Measurements from ENCODE around the gene PDE2A. TPM values are rescaled to one million over a fixed set of nuclear protein-coding genes. Genes with fewer than 3 reads are reported as not detected.

The PDE2A gene
- total RNA-seq, 2 donors from 2014 or later = 3.7 to 13.3 TPM

GRCh38 chr11:72583177-72583553, 91.1 kb downstream of the PDE2A start:
- peak; percentile 34 for DNase-seq
- H3K9ac ChIP-seq (ENCODE audit: extremely low read depth, low read length, poor library complexity, severe bottlenecking) = no peak overlapping the region
- peaks cover 65% of the 10 kb centered on the region for H3K27me3 ChIP-seq (ENCODE audit: control insufficient read depth, insufficient read depth, low read length, poor library complexity, severe bottlenecking)
- WGBS, 2 experiments (ENCODE audit: insufficient coverage in 1 of 2, insufficient read length in 1 of 2) = 63 to 67% methylated on average over 1 to 2 of the region's 2 CpGs
- no peaks in the 10 kb centered on the region for H3K9me3 Mint-ChIP-seq
- H3K4me3 Mint-ChIP-seq = no peak overlapping the region
- no peaks in the 10 kb centered on the region for H3K36me3 Mint-ChIP-seq (ENCODE audit: low read depth)
- no peaks in the 10 kb centered on the region for H3K4me1 ChIP-seq (ENCODE audit: control insufficient read depth, insufficient read depth, low read length)
- H3K27me3 Mint-ChIP-seq (ENCODE audit: insufficient read depth) = peaks cover 55% of the 10 kb centered on the region
- H3K9me3 ChIP-seq (ENCODE audit: control insufficient read depth, low read length) = no peaks in the 10 kb centered on the region
- no peaks in the 10 kb centered on the region for H3K36me3 ChIP-seq (ENCODE audit: control insufficient read depth, insufficient read depth, low read length)
- H3K27ac ChIP-seq (ENCODE audit: low read depth, low read length) = no peak overlapping the region
- H3K27ac Mint-ChIP-seq = no peak overlapping the region
- no peak for TF ChIP-seq CTCF (conservative IDR thresholded peaks at IDR 0.05)
- H3K4me3 ChIP-seq (ENCODE audit: low read length) = no peak overlapping the region
- peaks cover 1% of the 10 kb centered on the region for H3K4me1 Mint-ChIP-seq

- Mint-ChIP-seq H3K27me3 (ENCODE audit: insufficient read depth) (peaks cover 48% of the 10 kb centered on the region), H3K4me3 (no peak overlapping the region), H3K27ac (no peak overlapping the region), H3K36me3 (ENCODE audit: low read depth) (no peaks in the 10 kb centered on the region), H3K9me3 (no peaks in the 10 kb centered on the region), H3K4me1 (peaks cover 1% of the 10 kb centered on the region)
- Histone ChIP-seq H3K36me3 (ENCODE audit: control insufficient read depth, insufficient read depth, low read length) (no peaks in the 10 kb centered on the region), H3K4me3 (ENCODE audit: low read length) (no peak overlapping the region), H3K9me3 (ENCODE audit: control insufficient read depth, low read length) (no peaks in the 10 kb centered on the region), H3K27me3 (ENCODE audit: control insufficient read depth, insufficient read depth, low read length, poor library complexity, severe bottlenecking) (peaks cover 58% of the 10 kb centered on the region), H3K4me1 (ENCODE audit: control insufficient read depth, insufficient read depth, low read length) (no peaks in the 10 kb centered on the region), H3K27ac (ENCODE audit: low read depth, low read length) (no peak overlapping the region), H3K9ac (ENCODE audit: extremely low read depth, low read length, poor library complexity, severe bottlenecking) (no peak overlapping the region)
- WGBS, 2 experiments (ENCODE audit: insufficient coverage in 1 of 2, insufficient read length in 1 of 2) = 88 to 91% methylated on average over 5 to 14 of the region's 14 CpGs
- DNase-seq = peak; percentile 24
- TF ChIP-seq CTCF (conservative IDR thresholded peaks at IDR 0.05) = no peak
These were observed 91.7 kb downstream of the PDE2A start for GRCh38 chr11:72582206-72583176.

GRCh38 chr11:72581067-72581466, 93.2 kb downstream of the PDE2A start:
- H3K9me3 ChIP-seq (ENCODE audit: control insufficient read depth, low read length) = no peaks in the 10 kb centered on the region
- no peak for TF ChIP-seq CTCF (conservative IDR thresholded peaks at IDR 0.05)
- peak; percentile 27 for DNase-seq
- H3K4me1 Mint-ChIP-seq = peaks cover 1% of the 10 kb centered on the region
- no peak overlapping the region for H3K9ac ChIP-seq (ENCODE audit: extremely low read depth, low read length, poor library complexity, severe bottlenecking)
- H3K4me3 Mint-ChIP-seq = no peak overlapping the region
- no peak overlapping the region for H3K27ac Mint-ChIP-seq
- H3K27me3 ChIP-seq (ENCODE audit: control insufficient read depth, insufficient read depth, low read length, poor library complexity, severe bottlenecking) = peaks cover 44% of the 10 kb centered on the region
- no peaks in the 10 kb centered on the region for H3K36me3 Mint-ChIP-seq (ENCODE audit: low read depth)
- H3K9me3 Mint-ChIP-seq = no peaks in the 10 kb centered on the region
- H3K4me1 ChIP-seq (ENCODE audit: control insufficient read depth, insufficient read depth, low read length) = no peaks in the 10 kb centered on the region
- 82 to 95% methylated on average over 3 to 4 of the region's 5 CpGs for WGBS, 2 experiments (ENCODE audit: insufficient coverage in 1 of 2, insufficient read length in 1 of 2)
- H3K36me3 ChIP-seq (ENCODE audit: control insufficient read depth, insufficient read depth, low read length) = no peaks in the 10 kb centered on the region
- H3K4me3 ChIP-seq (ENCODE audit: low read length) = no peak overlapping the region
- H3K27me3 Mint-ChIP-seq (ENCODE audit: insufficient read depth) = peaks cover 36% of the 10 kb centered on the region
- no peak overlapping the region for H3K27ac ChIP-seq (ENCODE audit: low read depth, low read length)

All from endodermal cell (in vitro differentiated cells).